H1 (cell line): ENCODE measurements around the gene SOX6. TPM values are rescaled to one million over a fixed set of nuclear protein-coding genes. Genes with fewer than 3 reads are reported as not detected.

Experiments used
- CTCF ChIA-PET: fragments of 300-600 bp; sonication (Branson Sonifier 250); formaldehyde crosslinking; loops from one replicate; lab custom pipeline; 2021; ENCODE audit not compliant: partially characterized antibody; lab: Charles Lee
- POLR2A ChIA-PET: fragments of 300-600 bp; sonication (Branson Sonifier 250); formaldehyde crosslinking; loops from one replicate; lab custom pipeline; 2021; ENCODE audit warnings: inconsistent platforms; ENCODE audit not compliant: partially characterized antibody; lab: Charles Lee
- DNase-seq, 2 experiments: peaks; one replicate each; pipeline versions ENCODE4 v3.0.0 to v3.0.0-alpha.2; 2010 to 2022; ENCODE audit warnings: low spot score in 2 of 2, low read depth in 1 of 2, mixed read lengths in 1 of 2
- FAIRE-seq: peaks from 2 replicates; lab custom pipeline; 2011; peaks lifted over from hg19 to GRCh38; lab: Jason Lieb, UNC
- H2AFZ ChIP-seq: 2 replicates; pipeline ENCODE4 v1.8.1; 2012; ENCODE audit warnings: low read length, inconsistent platforms
- H2AK5ac ChIP-seq: 2 replicates; pipeline ENCODE4 v1.6.1; 2013; ENCODE audit warnings: low read depth, low read length
- H2BK120ac ChIP-seq: replicated peaks from 2 replicates; pipeline ENCODE3; 2013; ENCODE audit warnings: low read depth, low read length, inconsistent platforms
- H2BK12ac ChIP-seq: 2 replicates; pipeline ENCODE4 v1.6.1; 2013; ENCODE audit warnings: low read depth, low read length
- H2BK15ac ChIP-seq: 2 replicates; pipeline ENCODE4 v1.6.1; 2013; ENCODE audit warnings: low read length
- H2BK20ac ChIP-seq: 2 replicates; pipeline ENCODE4 v1.6.1; 2013; ENCODE audit warnings: low read length
- H2BK5ac ChIP-seq: 2 replicates; pipeline ENCODE4 v1.6.1; 2013; ENCODE audit warnings: low read depth, low read length
- H3K14ac ChIP-seq: 2 replicates; pipeline ENCODE4 v1.6.1; 2013; ENCODE audit warnings: inconsistent platforms; ENCODE audit not compliant: insufficient read length
- H3K18ac ChIP-seq: 2 replicates; pipeline ENCODE4 v1.6.1; 2013; ENCODE audit warnings: low read length; ENCODE audit errors: extremely low read depth
- H3K23ac ChIP-seq: 2 replicates; pipeline ENCODE4 v1.6.1; 2013; ENCODE audit warnings: inconsistent platforms; ENCODE audit not compliant: insufficient read length
- H3K23me2 ChIP-seq: 2 replicates; pipeline ENCODE4 v1.6.1; 2013; ENCODE audit warnings: low read depth, low read length
- H3K27ac ChIP-seq: 2 replicates; pipeline ENCODE4 v1.6.1; 2011; ENCODE audit warnings: low read depth, low read length, inconsistent platforms
- H3K27me3 ChIP-seq, 4 experiments: replicated peaks in 1 of 4; 1 replicate in 1 of 4; 2 replicates in 3 of 4; pipeline versions ENCODE4 v1.6.1 to v1.8.1; 2011 to 2013; ENCODE audit warnings: low read length in 3 of 4, mild to moderate bottlenecking in 3 of 4, inconsistent platforms in 2 of 4, mixed read lengths in 2 of 4, moderate library complexity in 1 of 4; ENCODE audit not compliant: control insufficient read depth in 3 of 4, insufficient read depth in 3 of 4; ENCODE audit errors: extremely low read depth in 1 of 4
- H3K36me3 ChIP-seq, 4 experiments: 2 replicates each; pipeline versions ENCODE4 v1.6.1 to v1.8.1; 2011 to 2013; ENCODE audit warnings: mild to moderate bottlenecking in 4 of 4, low read length in 3 of 4, moderate library complexity in 2 of 4, control low read depth in 1 of 4, inconsistent platforms in 1 of 4; ENCODE audit not compliant: insufficient read depth in 4 of 4, control insufficient read depth in 2 of 4
- H3K4ac ChIP-seq: replicated peaks from 2 replicates; pipeline ENCODE3; 2013; ENCODE audit warnings: low read length, low read depth, mixed read lengths, inconsistent platforms; ENCODE audit not compliant: insufficient read length
- H3K4me1 ChIP-seq, 4 experiments: replicated peaks in 1 of 4; 1 replicate in 1 of 4; 2 replicates in 3 of 4; pipeline versions ENCODE4 v1.6.1 to v1.8.1; 2011 to 2013; ENCODE audit warnings: low read length in 3 of 4, inconsistent platforms in 2 of 4, mixed read lengths in 1 of 4; ENCODE audit not compliant: insufficient read depth in 4 of 4, control insufficient read depth in 3 of 4
- H3K4me2 ChIP-seq, 2 experiments: 2 replicates each; pipeline versions ENCODE4 v1.6.1 to v1.8.1; 2011 to 2013; ENCODE audit warnings: low read depth in 2 of 2, low read length in 2 of 2, control low read depth in 1 of 2, inconsistent platforms in 1 of 2, mild to moderate bottlenecking in 1 of 2; ENCODE audit not compliant: insufficient read depth in 1 of 2
- H3K4me3 ChIP-seq, 4 experiments: fragments of 200-600, 300-600 bp in 1 of 4; sonication (generic), shearing (Covaris generic), sonication (Bioruptor Twin) in 1 of 4; 2 replicates each; pipeline versions ENCODE4 v1.5.1 to v1.8.1; 2011 to 2016; ENCODE audit warnings: low read length in 4 of 4, low read depth in 3 of 4, control low read depth in 2 of 4, inconsistent platforms in 2 of 4, mild to moderate bottlenecking in 2 of 4, mixed read lengths in 1 of 4, moderate library complexity in 1 of 4; ENCODE audit not compliant: insufficient read depth in 2 of 4; ENCODE audit errors: extremely low read depth in 1 of 4
- H3K56ac ChIP-seq: replicated peaks from 2 replicates; pipeline ENCODE3; 2013; ENCODE audit warnings: low read depth, mild to moderate bottlenecking, mixed read lengths, low read length, inconsistent platforms; ENCODE audit not compliant: insufficient read length
- H3K79me1 ChIP-seq: 2 replicates; pipeline ENCODE4 v1.6.1; 2013; ENCODE audit warnings: low read depth, low read length, control low read depth
- H3K79me2 ChIP-seq, 2 experiments: 2 replicates each; pipeline versions ENCODE4 v1.6.1 to v1.8.1; 2012 to 2013; ENCODE audit warnings: low read length in 2 of 2, mild to moderate bottlenecking in 2 of 2, inconsistent platforms in 1 of 2; ENCODE audit not compliant: insufficient read depth in 2 of 2, control insufficient read depth in 1 of 2
- H3K9ac ChIP-seq, 4 experiments: replicated peaks in 1 of 4; 1 replicate in 1 of 4; 2 replicates in 3 of 4; pipeline versions ENCODE4 v1.6.1 to v1.8.1; 2011 to 2013; ENCODE audit warnings: low read depth in 3 of 4, low read length in 3 of 4, control low read depth in 2 of 4, mild to moderate bottlenecking in 2 of 4, moderate library complexity in 2 of 4, inconsistent platforms in 1 of 4; ENCODE audit errors: extremely low read depth in 1 of 4
- H3K9me3 ChIP-seq, 2 experiments: 2 replicates each; pipeline versions ENCODE4 v1.6.1 to v1.8.1; 2012 to 2013; ENCODE audit warnings: mild to moderate bottlenecking in 2 of 2, moderate library complexity in 2 of 2, control low read depth in 1 of 2, inconsistent platforms in 1 of 2, low read depth in 1 of 2, low read length in 1 of 2, mixed read lengths in 1 of 2; ENCODE audit not compliant: insufficient read depth in 2 of 2
- H4K20me1 ChIP-seq, 2 experiments: replicated peaks in 1 of 2; 2 replicates each; pipeline versions ENCODE3 to v1.8.1; 2011 to 2013; ENCODE audit warnings: inconsistent platforms in 2 of 2, low read length in 2 of 2, mild to moderate bottlenecking in 1 of 2; ENCODE audit not compliant: insufficient read depth in 2 of 2, control insufficient read depth in 1 of 2
- H4K5ac ChIP-seq: 2 replicates; pipeline ENCODE4 v1.6.1; 2013; ENCODE audit warnings: low read length, low read depth, mixed read lengths, inconsistent platforms; ENCODE audit not compliant: insufficient read length
- H4K8ac ChIP-seq: 2 replicates; pipeline ENCODE4 v1.8.0; 2013; ENCODE audit warnings: mild to moderate bottlenecking, moderate library complexity, low read length, inconsistent platforms; ENCODE audit not compliant: insufficient read depth; ENCODE audit errors: extremely low read depth
- H4K91ac ChIP-seq: replicated peaks from 2 replicates; pipeline ENCODE3; 2013; ENCODE audit warnings: low read length, mixed read lengths, inconsistent platforms; ENCODE audit not compliant: insufficient read length
- CBX5 ChIP-seq: fragments of 300-800, 300-1000 bp; sonication (generic); IDR thresholded peaks from 2 replicates; pipeline ENCODE4 v1.7.1; 2016; ENCODE audit warnings: antibody characterized with exemption, low read length, low read depth
- NANOG ChIP-seq: IDR thresholded peaks from 2 replicates; pipeline ENCODE4 v1.6.1; 2011; ENCODE audit warnings: low read length, low read depth, mild to moderate bottlenecking, inconsistent platforms; ENCODE audit not compliant: insufficient read depth, poor library complexity, severe bottlenecking
- PHF8 ChIP-seq: fragments of 200-600 bp; sonication (generic); conservative IDR thresholded peaks from 2 replicates; pipeline ENCODE4 v1.7.1; 2012; ENCODE audit warnings: low read depth, mild to moderate bottlenecking, inconsistent platforms, low read length, moderate library complexity
- RAD21 ChIP-seq, 2 experiments: IDR thresholded peaks in 1 of 2; conservative IDR thresholded peaks in 1 of 2; 2 replicates each; pipeline ENCODE4 v1.6.1; 2011; ENCODE audit warnings: low read depth in 2 of 2, low read length in 2 of 2, improper control_type of control experiment in 1 of 2, inconsistent platforms in 1 of 2, mild to moderate bottlenecking in 1 of 2, moderate library complexity in 1 of 2
- RXRA ChIP-seq: IDR thresholded peaks from 2 replicates; pipeline ENCODE4 v1.6.1; 2011; ENCODE audit warnings: low read depth, mild to moderate bottlenecking, low read length, moderate library complexity; ENCODE audit not compliant: insufficient read depth
- SIN3A ChIP-seq, 2 experiments: IDR thresholded peaks in 1 of 2; conservative IDR thresholded peaks in 1 of 2; 2 replicates each; pipeline ENCODE4 v1.6.1; 2011 to 2012; ENCODE audit warnings: low read length in 2 of 2, improper control_type of control experiment in 1 of 2, low read depth in 1 of 2, mild to moderate bottlenecking in 1 of 2
- TAF7 ChIP-seq: optimal IDR thresholded peaks from 2 replicates; pipeline ENCODE3; 2011; ENCODE audit warnings: low read depth, mild to moderate bottlenecking, inconsistent platforms, low read length, moderate library complexity, borderline replicate concordance
- TCF12 ChIP-seq: IDR thresholded peaks from 2 replicates; pipeline ENCODE4 v1.6.1; 2011; ENCODE audit warnings: low read depth, mild to moderate bottlenecking, low read length
- whole genome bisulfite sequencing, 2 experiments: shearing (Covaris generic) in 1 of 2; methylation state at CpG; one replicate each; pipeline versions ENCODE4 v1.1.6 to v1.1.7; 2013 to 2015; ENCODE audit warnings: low lambda C conversion rate in 2 of 2, mixed read lengths in 2 of 2, inconsistent platforms in 1 of 2, low coverage in 1 of 2, missing lambda C conversion rate in 1 of 2; ENCODE audit not compliant: insufficient replicate concordance in 2 of 2, insufficient coverage in 1 of 2, insufficient read length in 1 of 2; ENCODE audit errors: extremely low coverage in 1 of 2, missing lambda C conversion rate in 1 of 2; 5-methylcytosine and 5-hydroxymethylcytosine counted together
- polyA plus RNA-seq, 7 experiments: library from polyadenylated mRNA; depleted of rRNA in 3 of 7; stranded (reverse) in 5 of 7; unstranded in 2 of 7; fragments of >200 nt in 5 of 7; fragments of 200-250 nt in 2 of 7; gene quantifications; 1 replicate in 5 of 7; 2 replicates in 1 of 7; 4 replicates in 1 of 7; pipeline versions ENCODE4 v1.2.1 to v1.2.3, GENCODE V29; 2011 to 2013; ENCODE audit warnings: missing spikeins in 2 of 7, mixed read lengths in 2 of 7
- total RNA-seq: library from RNA; stranded (reverse); fragmentation: NEBNext Ultra II Directional; extraction: Animal tissue kit (Norgen Biotek cat#: 25700); gene quantifications from 2 replicates; pipeline ENCODE4 v1.2.1, GENCODE V29; 2021
- TF ChIP-seq, protein P1 (sequence below), 3 experiments: IDR thresholded peaks; 1 replicate in 2 of 3; 2 replicates in 1 of 3; pipeline versions ENCODE4 v1.5.1 to v1.6.1; 2011; ENCODE audit warnings: low read length in 3 of 3, mild to moderate bottlenecking in 3 of 3, inconsistent platforms in 2 of 3, low read depth in 1 of 3, moderate library complexity in 1 of 3; ENCODE audit not compliant: insufficient read depth in 1 of 3; ENCODE audit errors: control extremely low read depth in 1 of 3
- TF ChIP-seq, protein P2 (sequence below): IDR thresholded peaks from 2 replicates; pipeline ENCODE4 v1.6.1; 2011; ENCODE audit warnings: low read depth, mild to moderate bottlenecking, low read length; ENCODE audit not compliant: insufficient read depth

The SOX6 gene
- total and polyA plus RNA-seq, 2 of the 8 experiments (the other 6 are each of a cell fraction or from before 2014, with no cell fraction given), result 0.09 TPM; not detected in 1

DNA sequence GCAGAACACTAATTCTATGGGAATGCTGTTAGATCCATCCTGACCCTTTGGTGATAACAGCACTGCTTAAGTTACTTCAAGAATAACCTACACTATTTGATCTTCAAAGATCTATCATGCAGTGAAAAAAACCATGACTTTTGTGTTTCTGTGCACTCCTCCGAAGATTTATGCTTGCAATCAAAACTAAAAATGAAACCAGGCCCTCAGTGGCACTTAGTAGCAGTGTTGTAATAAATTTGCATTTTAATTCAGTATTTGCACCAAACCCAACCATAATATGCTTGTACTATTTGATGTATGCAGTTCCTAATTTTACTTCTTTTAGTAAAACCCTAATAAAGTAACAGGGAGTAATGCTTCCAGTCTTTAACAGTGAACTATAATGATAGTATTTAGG is 130.7 kb downstream of the SOX6 start:
- no peaks in the 10 kb centered on the region for H3K36me3 ChIP-seq
- H3K4me1 ChIP-seq, result no peaks in the 10 kb centered on the region
- no peak overlapping the region for H2BK12ac ChIP-seq
- DNase-seq (no peak), FAIRE-seq (no peak)
- POLR2A ChIA-PET, result no interaction called here
- WGBS, 2 experiments, result 93% methylated on average over 1 of the region's 1 CpG; no CpG with 5 or more reads in 1 of the 2 experiments
- no peak overlapping the region for H2BK20ac ChIP-seq
- H4K8ac ChIP-seq, result no peak overlapping the region
- H4K5ac ChIP-seq, result no peak overlapping the region
- H2AK5ac ChIP-seq, result no peak overlapping the region
- no peaks in the 10 kb centered on the region for H3K79me2 ChIP-seq
- no peak overlapping the region for H3K4me3 ChIP-seq
- no peak overlapping the region for H3K4ac ChIP-seq
- H4K20me1 ChIP-seq, result no peaks in the 10 kb centered on the region
- H3K9me3 ChIP-seq, result no peaks in the 10 kb centered on the region
- no peak overlapping the region for H3K18ac ChIP-seq
- no peak overlapping the region for H4K91ac ChIP-seq
- no peak overlapping the region for H3K56ac ChIP-seq
- H2BK120ac ChIP-seq, result no peak overlapping the region
- no peak overlapping the region for H2BK15ac ChIP-seq
- no peak overlapping the region for H3K9ac ChIP-seq
- H3K27ac ChIP-seq, result no peak overlapping the region
- no peak overlapping the region for H2AFZ ChIP-seq
- no peaks in the 10 kb centered on the region for H3K27me3 ChIP-seq
- no peaks in the 10 kb centered on the region for H3K23me2 ChIP-seq
- no peak overlapping the region for H3K4me2 ChIP-seq
- H3K23ac ChIP-seq, result no peak overlapping the region
- H3K79me1 ChIP-seq, result no peaks in the 10 kb centered on the region
- H3K14ac ChIP-seq, result no peak overlapping the region
- CTCF ChIA-PET, result no interaction called here
- no peak overlapping the region for H2BK5ac ChIP-seq
- no peak for TF ChIP-seq NANOG
- no peak for TF ChIP-seq TCF12
- TF ChIP-seq, protein P1, sequence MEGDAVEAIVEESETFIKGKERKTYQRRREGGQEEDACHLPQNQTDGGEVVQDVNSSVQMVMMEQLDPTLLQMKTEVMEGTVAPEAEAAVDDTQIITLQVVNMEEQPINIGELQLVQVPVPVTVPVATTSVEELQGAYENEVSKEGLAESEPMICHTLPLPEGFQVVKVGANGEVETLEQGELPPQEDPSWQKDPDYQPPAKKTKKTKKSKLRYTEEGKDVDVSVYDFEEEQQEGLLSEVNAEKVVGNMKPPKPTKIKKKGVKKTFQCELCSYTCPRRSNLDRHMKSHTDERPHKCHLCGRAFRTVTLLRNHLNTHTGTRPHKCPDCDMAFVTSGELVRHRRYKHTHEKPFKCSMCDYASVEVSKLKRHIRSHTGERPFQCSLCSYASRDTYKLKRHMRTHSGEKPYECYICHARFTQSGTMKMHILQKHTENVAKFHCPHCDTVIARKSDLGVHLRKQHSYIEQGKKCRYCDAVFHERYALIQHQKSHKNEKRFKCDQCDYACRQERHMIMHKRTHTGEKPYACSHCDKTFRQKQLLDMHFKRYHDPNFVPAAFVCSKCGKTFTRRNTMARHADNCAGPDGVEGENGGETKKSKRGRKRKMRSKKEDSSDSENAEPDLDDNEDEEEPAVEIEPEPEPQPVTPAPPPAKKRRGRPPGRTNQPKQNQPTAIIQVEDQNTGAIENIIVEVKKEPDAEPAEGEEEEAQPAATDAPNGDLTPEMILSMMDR (IDR thresholded peaks at IDR 0.05; ENCODE audit: control extremely low read depth in 1 of 3, insufficient read depth in 1 of 3, low read depth in 1 of 3, low read length in 3 of 3), result no peak
- no peak for TF ChIP-seq RAD21 (IDR thresholded peaks at IDR 0.05 in 1 of 2, conservative IDR thresholded peaks at IDR 0.05 in 1 of 2; ENCODE audit: low read depth in 2 of 2, low read length in 2 of 2)
- TF ChIP-seq CBX5, result no peak
- TF ChIP-seq TAF7, result no peak
- TF ChIP-seq, protein P2, sequence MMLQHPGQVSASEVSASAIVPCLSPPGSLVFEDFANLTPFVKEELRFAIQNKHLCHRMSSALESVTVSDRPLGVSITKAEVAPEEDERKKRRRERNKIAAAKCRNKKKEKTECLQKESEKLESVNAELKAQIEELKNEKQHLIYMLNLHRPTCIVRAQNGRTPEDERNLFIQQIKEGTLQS, result no peak
- no peak for TF ChIP-seq SIN3A (conservative IDR thresholded peaks at IDR 0.05 in 1 of 2, IDR thresholded peaks at IDR 0.05 in 1 of 2; ENCODE audit: low read depth in 1 of 2, low read length in 2 of 2)
- TF ChIP-seq PHF8, result no peak
- TF ChIP-seq RXRA, result no peak
